ENCODE data around the gene SHOC2. TPM values are rescaled to one million over a fixed set of nuclear protein-coding genes. Genes with fewer than 3 reads are reported as not detected.

The SHOC2 gene
- total and polyA plus RNA-seq, 2 of the 4 experiments (the other 2 are of a cell fraction), result 13.4 to 47.5 TPM

DNA sequence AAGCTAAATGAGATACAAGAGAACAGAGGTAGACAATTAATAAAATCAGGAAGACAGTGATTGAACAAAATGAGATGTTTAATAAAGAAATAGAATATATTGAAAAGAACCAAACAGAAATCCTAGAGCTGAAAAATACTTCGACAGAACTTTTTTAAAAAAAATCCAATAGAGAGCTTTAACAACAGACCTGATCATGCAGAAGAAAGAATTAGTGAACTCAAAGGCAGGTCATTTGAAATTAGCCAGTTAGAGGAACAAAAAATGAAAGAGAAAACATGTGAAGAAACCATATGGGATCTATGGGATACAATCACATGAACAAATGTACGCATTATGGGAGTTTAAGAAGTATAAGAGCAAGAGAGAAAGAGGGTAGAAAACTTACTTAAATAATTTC lies 120.1 kb downstream of the SHOC2 start:
- ATAC-seq (ENCODE audit: low read depth), result no peak
- H3K27ac ChIP-seq (ENCODE audit: insufficient read depth, low read length), result no peak overlapping the region
- no peak overlapping the region for H3K18ac ChIP-seq (ENCODE audit: low read depth, low read length)
- no peak for DNase-seq
- no peak overlapping the region for H3K4me2 ChIP-seq (ENCODE audit: low read depth, low read length)
- no peaks in the 10 kb centered on the region for H3K79me1 ChIP-seq (ENCODE audit: low read depth in 1 of 2, low read length in 2 of 2)
- no peak overlapping the region for H2BK120ac ChIP-seq (ENCODE audit: low read depth, low read length)
- H3K36me3 ChIP-seq (ENCODE audit: control insufficient read depth, insufficient read depth, low read length), result no peaks in the 10 kb centered on the region
- TF ChIP-seq, protein P1, sequence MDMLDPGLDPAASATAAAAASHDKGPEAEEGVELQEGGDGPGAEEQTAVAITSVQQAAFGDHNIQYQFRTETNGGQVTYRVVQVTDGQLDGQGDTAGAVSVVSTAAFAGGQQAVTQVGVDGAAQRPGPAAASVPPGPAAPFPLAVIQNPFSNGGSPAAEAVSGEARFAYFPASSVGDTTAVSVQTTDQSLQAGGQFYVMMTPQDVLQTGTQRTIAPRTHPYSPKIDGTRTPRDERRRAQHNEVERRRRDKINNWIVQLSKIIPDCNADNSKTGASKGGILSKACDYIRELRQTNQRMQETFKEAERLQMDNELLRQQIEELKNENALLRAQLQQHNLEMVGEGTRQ (IDR thresholded peaks at IDR 0.05; ENCODE audit: low read depth, low read length), result no peak
- TF ChIP-seq, protein P2, sequence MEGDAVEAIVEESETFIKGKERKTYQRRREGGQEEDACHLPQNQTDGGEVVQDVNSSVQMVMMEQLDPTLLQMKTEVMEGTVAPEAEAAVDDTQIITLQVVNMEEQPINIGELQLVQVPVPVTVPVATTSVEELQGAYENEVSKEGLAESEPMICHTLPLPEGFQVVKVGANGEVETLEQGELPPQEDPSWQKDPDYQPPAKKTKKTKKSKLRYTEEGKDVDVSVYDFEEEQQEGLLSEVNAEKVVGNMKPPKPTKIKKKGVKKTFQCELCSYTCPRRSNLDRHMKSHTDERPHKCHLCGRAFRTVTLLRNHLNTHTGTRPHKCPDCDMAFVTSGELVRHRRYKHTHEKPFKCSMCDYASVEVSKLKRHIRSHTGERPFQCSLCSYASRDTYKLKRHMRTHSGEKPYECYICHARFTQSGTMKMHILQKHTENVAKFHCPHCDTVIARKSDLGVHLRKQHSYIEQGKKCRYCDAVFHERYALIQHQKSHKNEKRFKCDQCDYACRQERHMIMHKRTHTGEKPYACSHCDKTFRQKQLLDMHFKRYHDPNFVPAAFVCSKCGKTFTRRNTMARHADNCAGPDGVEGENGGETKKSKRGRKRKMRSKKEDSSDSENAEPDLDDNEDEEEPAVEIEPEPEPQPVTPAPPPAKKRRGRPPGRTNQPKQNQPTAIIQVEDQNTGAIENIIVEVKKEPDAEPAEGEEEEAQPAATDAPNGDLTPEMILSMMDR (conservative IDR thresholded peaks at IDR 0.05; ENCODE audit: low read depth, low read length), result no peak
- TF ChIP-seq FOS (IDR thresholded peaks at IDR 0.05; ENCODE audit: low read depth, low read length) (no peak), CEBPB (IDR thresholded peaks at IDR 0.05; ENCODE audit: low read depth, low read length) (no peak), POLR2A (IDR thresholded peaks at IDR 0.05; ENCODE audit: low read depth, low read length) (no peak), MAZ (IDR thresholded peaks at IDR 0.05; ENCODE audit: borderline replicate concordance, low read depth, low read length) (no peak)
- TF ChIP-seq, protein P3, sequence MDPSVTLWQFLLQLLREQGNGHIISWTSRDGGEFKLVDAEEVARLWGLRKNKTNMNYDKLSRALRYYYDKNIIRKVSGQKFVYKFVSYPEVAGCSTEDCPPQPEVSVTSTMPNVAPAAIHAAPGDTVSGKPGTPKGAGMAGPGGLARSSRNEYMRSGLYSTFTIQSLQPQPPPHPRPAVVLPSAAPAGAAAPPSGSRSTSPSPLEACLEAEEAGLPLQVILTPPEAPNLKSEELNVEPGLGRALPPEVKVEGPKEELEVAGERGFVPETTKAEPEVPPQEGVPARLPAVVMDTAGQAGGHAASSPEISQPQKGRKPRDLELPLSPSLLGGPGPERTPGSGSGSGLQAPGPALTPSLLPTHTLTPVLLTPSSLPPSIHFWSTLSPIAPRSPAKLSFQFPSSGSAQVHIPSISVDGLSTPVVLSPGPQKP (IDR thresholded peaks at IDR 0.05; ENCODE audit: borderline replicate concordance, low read depth, low read length), result no peak
- CTCF ChIA-PET, result no interaction called here
- BruUV-seq (replicated peaks), result no TSS peak
- no CpG with 5 or more reads among the region's 2 CpGs for WGBS, 2 experiments (ENCODE audit: extremely low coverage in 2 of 2, insufficient read length in 1 of 2)
- no peak overlapping the region for H2BK15ac ChIP-seq (ENCODE audit: low read depth, low read length)
- peaks cover 1% of the 10 kb centered on the region; the same call in 1 of the 2 replicates for H3K4me1 ChIP-seq (ENCODE audit: control insufficient read depth, insufficient read depth, low read length)
- H4K20me1 ChIP-seq (ENCODE audit: insufficient read depth, low read length), result no peaks in the 10 kb centered on the region
- H2BK20ac ChIP-seq (ENCODE audit: low read depth, low read length), result no peak overlapping the region
- H3K27me3 ChIP-seq (ENCODE audit: control insufficient read depth, insufficient read depth, low read length), result no peaks in the 10 kb centered on the region
- in situ Hi-C loops (cut with MboI; ENCODE audit: low sequenced_read_pairs) (no loop called here), intact Hi-C loops (cut with micrococcal nuclease) (no loop called here), dilution Hi-C loops (cut with HindIII; ENCODE audit: low sequenced_read_pairs, unreplicated experiment) (no loop called here)
- no peak overlapping the region for H2AK9ac ChIP-seq (replicated peaks; ENCODE audit: low read depth, low read length, poor library complexity)
- no peaks in the 10 kb centered on the region for H3K9me1 ChIP-seq (ENCODE audit: insufficient read depth, low read length)
- no peak overlapping the region for H4K91ac ChIP-seq (ENCODE audit: insufficient read depth, low read depth, low read length)
- H2BK5ac ChIP-seq (ENCODE audit: low read depth, low read length, poor library complexity, severe bottlenecking), result no peak overlapping the region
- H3K4ac ChIP-seq (ENCODE audit: low read depth, low read length), result no peak overlapping the region
- H3K56ac ChIP-seq (ENCODE audit: extremely low read depth, insufficient read depth, low read length), result no peak overlapping the region
- no peak overlapping the region for H2AFZ ChIP-seq (replicated peaks; ENCODE audit: low read length, poor library complexity)
- H3K4me3 ChIP-seq (ENCODE audit: insufficient read depth, low read depth, low read length), result no peak overlapping the region
- no peak overlapping the region for H3K14ac ChIP-seq (replicated peaks; ENCODE audit: low read depth, low read length)
- no peak overlapping the region for H2AK5ac ChIP-seq (ENCODE audit: low read depth, low read length)
- no peak overlapping the region for H3K23ac ChIP-seq (ENCODE audit: low read depth, low read length)
- no peak overlapping the region for H4K5ac ChIP-seq (ENCODE audit: low read depth, low read length)
- POLR2A ChIA-PET (ENCODE audit: unreplicated experiment), result no interaction called here
- H4K8ac ChIP-seq (ENCODE audit: low read depth in 2 of 2, low read length in 2 of 2), result no peak overlapping the region
- H3K9ac ChIP-seq (ENCODE audit: low read depth, low read length), result no peak overlapping the region
- peaks cover 7% of the 10 kb centered on the region for H3K9me3 ChIP-seq (ENCODE audit: control insufficient read depth, insufficient read depth, low read length)

Measured in IMR-90 (cell line).